ENCODE measurements around the gene MMADHC. TPM values are rescaled to one million over a fixed set of nuclear protein-coding genes. Genes with fewer than 3 reads are reported as not detected.

The MMADHC gene
- total and polyA plus RNA-seq, 2 of the 13 experiments (the other 11 are each of a cell fraction or from before 2014, with no cell fraction given), result 90.2 to 210 TPM

- peak in 1 of 2 experiments; percentile 95; a peak in 3 of 4 replicates for TF ChIP-seq KLF16 (CRISPR knock-in tag; IDR thresholded peaks at IDR 0.05)
- peak; percentile 94 for TF ChIP-seq ZNF709 (CRISPR knock-in tag; IDR thresholded peaks at IDR 0.05)
- TF ChIP-seq ZNF180 (CRISPR knock-in tag; IDR thresholded peaks at IDR 0.05; ENCODE audit: borderline replicate concordance, low read depth), result no peak
- TF ChIP-seq THRA (CRISPR knock-in tag; IDR thresholded peaks at IDR 0.05; ENCODE audit: borderline replicate concordance), result peak; percentile 26
- TF ChIP-seq SNAPC2 (CRISPR knock-in tag; IDR thresholded peaks at IDR 0.05), result peak; percentile 79; the same call in 1 of the 2 replicates
- TF ChIP-seq ZFY (CRISPR knock-in tag; IDR thresholded peaks at IDR 0.05), result peak; percentile 70; the same call in 1 of the 2 replicates
- TF ChIP-seq HBP1 (CRISPR knock-in tag; IDR thresholded peaks at IDR 0.05; ENCODE audit: low read depth), result peak; percentile 42; the same call in 1 of the 2 replicates
- TF ChIP-seq ZNF737 (CRISPR knock-in tag; IDR thresholded peaks at IDR 0.05; ENCODE audit: borderline replicate concordance), result no peak
- TF ChIP-seq PHF20 (CRISPR knock-in tag; IDR thresholded peaks at IDR 0.05), result peak; percentile 79
- peak; percentile 93 for TF ChIP-seq DRAP1 (CRISPR knock-in tag; IDR thresholded peaks at IDR 0.05)
- peak; percentile 62; the same call in 1 of the 2 replicates for TF ChIP-seq ZBTB8A (CRISPR knock-in tag; IDR thresholded peaks at IDR 0.05; ENCODE audit: borderline replicate concordance, low read depth)
- TF ChIP-seq ZBTB46 (CRISPR knock-in tag; IDR thresholded peaks at IDR 0.05; ENCODE audit: borderline replicate concordance), result no peak; the same call in 1 of the 2 replicates
- peak; percentile 88; the same call in 1 of the 2 replicates for TF ChIP-seq ZNF543 (CRISPR knock-in tag; IDR thresholded peaks at IDR 0.05)
- TF ChIP-seq FOXO1 (CRISPR knock-in tag; IDR thresholded peaks at IDR 0.05), result peak; percentile 51
- peak; percentile 56; the same call in 1 of the 2 replicates for TF ChIP-seq TSC22D2 (CRISPR knock-in tag; IDR thresholded peaks at IDR 0.05; ENCODE audit: borderline replicate concordance)
- TF ChIP-seq ZBTB37 (CRISPR knock-in tag; IDR thresholded peaks at IDR 0.05), result no peak
- TF ChIP-seq KLF6 (CRISPR knock-in tag; IDR thresholded peaks at IDR 0.05), result peak; percentile 86
- TF ChIP-seq ELF1 (CRISPR knock-in tag; IDR thresholded peaks at IDR 0.05), result peak; percentile 78
- TF ChIP-seq NFYC (CRISPR knock-in tag; IDR thresholded peaks at IDR 0.05), result peak; percentile 77
- peak; percentile 95 for TF ChIP-seq KDM5B (CRISPR knock-in tag; IDR thresholded peaks at IDR 0.05; ENCODE audit: borderline replicate concordance)
- peak; percentile 79 for TF ChIP-seq ZKSCAN5 (CRISPR knock-in tag; IDR thresholded peaks at IDR 0.05)
Measured at GRCh38 chr2:149587220-149587949, at the start of gene MMADHC (continued).

Measured in HepG2 (cell line).